GM18868 (cell line): ENCODE results near the gene DUSP10.

Experiments used
- ATAC-seq: cut with Tn5 transposase; IDR thresholded peaks from one replicate; pipeline ENCODE4 v1.9.1; 2021; ENCODE audit warnings: mild to moderate bottlenecking, moderate library complexity; ENCODE audit not compliant: unreplicated experiment

The DUSP10 gene

GRCh38 chr1:221741703-221742554 is at the start of gene DUSP10:
Gene DUSP10, minus strand, starts transcription at chr1:221742089. Its CDS starts 2,345 bp downstream, at chr1:221739744.
- ATAC-seq = peak; percentile 83

- no peak for ATAC-seq
These were observed 46.6 kb upstream of the DUSP10 start for GRCh38 chr1:221788466-221788865.

GRCh38 chr1:221786647-221787046 is 44.8 kb upstream of the DUSP10 start:
- ATAC-seq = no peak

GRCh38 chr1:221783936-221784335 is 42.0 kb upstream of the DUSP10 start:
- ATAC-seq = no peak

- peak; percentile 35 for ATAC-seq
These were observed 41.5 kb upstream of the DUSP10 start for GRCh38 chr1:221783437-221783836.

GRCh38 chr1:221782970-221783369 is 41.1 kb upstream of the DUSP10 start:
- no peak for ATAC-seq

GRCh38 chr1:221782477-221782876 is 40.6 kb upstream of the DUSP10 start:
- no peak for ATAC-seq

- no peak for ATAC-seq
These were observed 39.3 kb upstream of the DUSP10 start for GRCh38 chr1:221781102-221781755.

- ATAC-seq = no peak
These were observed 38.3 kb upstream of the DUSP10 start for GRCh38 chr1:221780175-221780574.

GRCh38 chr1:221779771-221780170 is 37.9 kb upstream of the DUSP10 start:
- ATAC-seq = no peak

- peak; percentile 27 for ATAC-seq
These were observed 36.8 kb upstream of the DUSP10 start for GRCh38 chr1:221778535-221779142.

GRCh38 chr1:221778125-221778524 is 36.2 kb upstream of the DUSP10 start:
- ATAC-seq = peak; percentile 24

GRCh38 chr1:221777431-221778072 is 35.7 kb upstream of the DUSP10 start:
- ATAC-seq = peak; percentile 63

- peak; percentile 36 for ATAC-seq
These were observed 34.8 kb upstream of the DUSP10 start for GRCh38 chr1:221776495-221777301.

- ATAC-seq = no peak
These were observed 33.3 kb upstream of the DUSP10 start for GRCh38 chr1:221775206-221775605.

- no peak for ATAC-seq
These were observed 32.4 kb upstream of the DUSP10 start for GRCh38 chr1:221774054-221774842.

- no peak for ATAC-seq
These were observed 31.5 kb upstream of the DUSP10 start for GRCh38 chr1:221773383-221773782.

- ATAC-seq = no peak
These were observed 30.2 kb upstream of the DUSP10 start for GRCh38 chr1:221772117-221772516.

- ATAC-seq = no peak
These were observed 26.7 kb upstream of the DUSP10 start for GRCh38 chr1:221768444-221769066.
